Measurements from ENCODE around the gene NSG1. TPM values are rescaled to one million over a fixed set of nuclear protein-coding genes. Genes with fewer than 3 reads are reported as not detected.
"Not testable (repeated sequence)": the region's sequence is repeated elsewhere in the genome, so short reads cannot be mapped to it uniquely, and the experiment has no call there.

The NSG1 gene
- total RNA-seq, 1 donor from 2014 or later: 2.4 TPM

GRCh38 chr4:4416981-4417380 lies 30.1 kb downstream of the NSG1 start:
- DNase-seq: no peak

GRCh38 chr4:4417886-4418285 lies 31.0 kb downstream of the NSG1 start:
- peak; percentile 10 for DNase-seq

- DNase-seq: no peak
Measured at GRCh38 chr4:4418676-4419390, 31.9 kb downstream of the NSG1 start.

GRCh38 chr4:4419896-4420295 lies 33.0 kb downstream of the NSG1 start:
- no peak for DNase-seq

GRCh38 chr4:4420421-4420820 lies 33.5 kb downstream of the NSG1 start:
- no peak for DNase-seq

- DNase-seq: no peak
Measured at GRCh38 chr4:4421356-4421755, 34.5 kb downstream of the NSG1 start.

GRCh38 chr4:4422117-4422516 lies 35.2 kb downstream of the NSG1 start:
- DNase-seq: not testable (repeated sequence)

GRCh38 chr4:4422856-4423499 lies 36.1 kb downstream of the NSG1 start:
- DNase-seq: peak; percentile 40

GRCh38 chr4:4423706-4424498 lies 37.0 kb downstream of the NSG1 start:
- DNase-seq: no peak

- DNase-seq: no peak
Measured at GRCh38 chr4:4424499-4425115, 37.7 kb downstream of the NSG1 start.

- no peak for DNase-seq
Measured at GRCh38 chr4:4425119-4425690, 38.3 kb downstream of the NSG1 start.

- no peak for DNase-seq
Measured at GRCh38 chr4:4425696-4426095, 38.8 kb downstream of the NSG1 start.

GRCh38 chr4:4426511-4427120 lies 39.7 kb downstream of the NSG1 start:
- no peak for DNase-seq

- DNase-seq: peak; percentile 21
Measured at GRCh38 chr4:4427121-4427870, 40.4 kb downstream of the NSG1 start.

- DNase-seq: no peak
Measured at GRCh38 chr4:4427886-4428285, 41.0 kb downstream of the NSG1 start.

GRCh38 chr4:4428966-4429875 lies 42.3 kb downstream of the NSG1 start:
- DNase-seq: no peak

- DNase-seq: peak; percentile 69
Measured at GRCh38 chr4:4430492-4431195, 43.7 kb downstream of the NSG1 start.

GRCh38 chr4:4432341-4433125 lies 45.6 kb downstream of the NSG1 start:
- DNase-seq: no peak

GRCh38 chr4:4433941-4434340 lies 47.0 kb downstream of the NSG1 start:
- no peak for DNase-seq
